Fibroblast of lung (primary cell): ENCODE data around the gene DNHD1. TPM values are rescaled to one million over a fixed set of nuclear protein-coding genes. Genes with fewer than 3 reads are reported as not detected.

Experiments
- DNase-seq, 2 donors: peaks; one replicate each; pipeline versions ENCODE4 v3.0.0 to v3.0.0-alpha.2; 2010; ENCODE audit warnings: low read depth in 2 of 2
- H2AFZ ChIP-seq: 2 replicates; pipeline ENCODE4 v1.5.1; 2012; ENCODE audit warnings: low read length, control low read depth, inconsistent platforms
- H3K27ac ChIP-seq: 2 replicates; pipeline ENCODE4 v1.5.1; 2011; ENCODE audit warnings: low read length, control low read depth; ENCODE audit not compliant: insufficient read depth
- H3K27me3 ChIP-seq: 2 replicates; pipeline ENCODE4 v1.5.1; 2011; ENCODE audit warnings: mild to moderate bottlenecking, low read length; ENCODE audit not compliant: control insufficient read depth, insufficient read depth
- H3K36me3 ChIP-seq: 2 replicates; pipeline ENCODE4 v1.5.1; 2011; ENCODE audit warnings: low read length; ENCODE audit not compliant: control insufficient read depth, insufficient read depth
- H3K4me1 ChIP-seq: 2 replicates; pipeline ENCODE4 v1.5.1; 2011; ENCODE audit warnings: low read length; ENCODE audit not compliant: control insufficient read depth, insufficient read depth; ENCODE audit errors: extremely low read depth
- H3K4me2 ChIP-seq: 2 replicates; pipeline ENCODE4 v1.5.1; 2011; ENCODE audit warnings: low read length, control low read depth; ENCODE audit not compliant: insufficient read depth; ENCODE audit errors: extremely low read depth
- H3K4me3 ChIP-seq, 4 experiments: fragments of 200-600 bp in 1 of 4; sonication (generic) in 1 of 4; replicated peaks in 1 of 4; 2 replicates each; pipeline ENCODE4 v1.5.1; 2011 to 2016; ENCODE audit warnings: low read length in 4 of 4, low read depth in 3 of 4, mild to moderate bottlenecking in 3 of 4, control low read depth in 2 of 4, inconsistent platforms in 1 of 4, mixed read lengths in 1 of 4; ENCODE audit not compliant: insufficient read depth in 1 of 4; ENCODE audit errors: control extremely low read depth in 1 of 4
- H3K79me2 ChIP-seq: 2 replicates; pipeline ENCODE4 v1.5.1; 2012; ENCODE audit warnings: mild to moderate bottlenecking, low read length, inconsistent platforms; ENCODE audit not compliant: control insufficient read depth, insufficient read depth
- H3K9ac ChIP-seq: 2 replicates; pipeline ENCODE4 v1.5.1; 2011; ENCODE audit warnings: mild to moderate bottlenecking, low read length, control low read depth; ENCODE audit not compliant: insufficient read depth
- H3K9me3 ChIP-seq: 2 replicates; pipeline ENCODE4 v1.5.1; 2012; ENCODE audit warnings: low read depth, low read length; ENCODE audit not compliant: control insufficient read depth, insufficient read depth
- H4K20me1 ChIP-seq: 2 replicates; pipeline ENCODE4 v1.5.1; 2011; ENCODE audit warnings: low read length; ENCODE audit not compliant: control insufficient read depth, insufficient read depth; ENCODE audit errors: extremely low read depth
- CTCF ChIP-seq, 2 donors: IDR thresholded peaks in 1 of 2; conservative IDR thresholded peaks in 1 of 2; 1 replicate in 1 of 2; 2 replicates in 1 of 2; pipeline ENCODE4 v1.5.1; 2011 to 2012; ENCODE audit warnings: low read length in 2 of 2, control low read depth in 1 of 2, inconsistent platforms in 1 of 2, low read depth in 1 of 2, mild to moderate bottlenecking in 1 of 2
- EZH2 ChIP-seq: IDR thresholded peaks from 2 replicates; pipeline ENCODE4 v1.5.1; 2012; ENCODE audit warnings: low read length, control low read depth, mild to moderate bottlenecking; ENCODE audit errors: missing control alignments
- polyA plus RNA-seq, 2 donors: library from polyadenylated mRNA; depleted of rRNA in 1 of 2; stranded (reverse) in 1 of 2; unstranded in 1 of 2; fragments of >200 nt; gene quantifications; 2 replicates each; pipeline ENCODE4 v1.2.1, GENCODE V29; 2011 to 2012; ENCODE audit warnings: missing spikeins in 1 of 2
- total RNA-seq: library from RNA; depleted of rRNA; stranded (reverse); fragments of >200 nt; gene quantifications from 2 replicates; pipeline ENCODE4 v1.2.1, GENCODE V29; 2014

DNHD1 gene
- total and polyA plus RNA-seq, 2 donors (not counting 1 experiment from before 2014, with no cell fraction given) = 2.2 to 14.7 TPM

- no peak overlapping the region for H3K27ac ChIP-seq
- peak overlapping the region; percentile 95 for H3K4me2 ChIP-seq
- no peaks in the 10 kb centered on the region for H3K27me3 ChIP-seq
- H3K9me3 ChIP-seq = no peaks in the 10 kb centered on the region
- peak overlapping the region; percentile 83 to 91 (median 90) for H3K4me3 ChIP-seq
- TF ChIP-seq EZH2 = no peak
- peaks cover 7% of the 10 kb centered on the region for H3K36me3 ChIP-seq
- H3K79me2 ChIP-seq = peaks cover 11% of the 10 kb centered on the region
- no peaks in the 10 kb centered on the region for H4K20me1 ChIP-seq
- no peak for DNase-seq
- H2AFZ ChIP-seq = no peak overlapping the region
- H3K4me1 ChIP-seq = peaks cover 16% of the 10 kb centered on the region
- peak overlapping the region; percentile 18 for H3K9ac ChIP-seq
These were observed 24.1 kb upstream of the DNHD1 start for GRCh38 chr11:6472934-6473333.

- H3K4me2 ChIP-seq = peak within 1 kb of the TSS; percentile 95
- no peaks in the 10 kb centered on the region for H4K20me1 ChIP-seq
- peaks cover 12% of the 10 kb centered on the region for H3K36me3 ChIP-seq
- peaks cover 15% of the 10 kb centered on the region for H3K4me1 ChIP-seq
- H3K27me3 ChIP-seq = no peaks in the 10 kb centered on the region
- TF ChIP-seq CTCF (conservative IDR thresholded peaks at IDR 0.05 in 1 of 2, IDR thresholded peaks at IDR 0.05 in 1 of 2; ENCODE audit: low read depth in 1 of 2, low read length in 2 of 2) (peak; percentile 49 to 55), EZH2 (no peak)
- peak within 1 kb of the TSS; percentile 86 for H3K27ac ChIP-seq
- H3K9me3 ChIP-seq = no peaks in the 10 kb centered on the region
- H3K79me2 ChIP-seq = peaks cover 11% of the 10 kb centered on the region
- H2AFZ ChIP-seq = peak within 1 kb of the TSS; percentile 88
- H3K4me3 ChIP-seq = peak within 1 kb of the TSS; percentile 83 to 91 (median 90)
- DNase-seq = peak; percentile 84 to 85
- H3K9ac ChIP-seq = peak within 1 kb of the TSS; percentile 86
These were observed 23.3 kb upstream of the DNHD1 start, which contains the start of gene TRIM3 for GRCh38 chr11:6473451-6474412. Gene TRIM3, minus strand, starts transcription at chr11:6473941. Its CDS starts 8,246 bp downstream, at chr11:6465695.

GRCh38 chr11:6474413-6474792 lies 22.7 kb upstream of the DNHD1 start:
- Histone ChIP-seq H3K4me1 (peaks cover 11% of the 10 kb centered on the region), H4K20me1 (no peaks in the 10 kb centered on the region), H3K4me3 (peak overlapping the region; percentile 48 to 68 (median 64)), H3K27ac (peak overlapping the region; percentile 86), H3K9ac (peak overlapping the region; percentile 77), H3K36me3 (peaks cover 12% of the 10 kb centered on the region), H3K79me2 (peaks cover 14% of the 10 kb centered on the region), H3K9me3 (no peaks in the 10 kb centered on the region), H2AFZ (peak overlapping the region; percentile 64), H3K4me2 (peak overlapping the region; percentile 90), H3K27me3 (no peaks in the 10 kb centered on the region)
- DNase-seq = no peak
- TF ChIP-seq CTCF (conservative IDR thresholded peaks at IDR 0.05 in 1 of 2, IDR thresholded peaks at IDR 0.05 in 1 of 2; ENCODE audit: low read depth in 1 of 2, low read length in 2 of 2) (no peak), EZH2 (no peak)
